ENCODE data around the gene RELT.
A peak's percentile ranks its signal among the peaks of the same experiment; 100 is the strongest.

The RELT gene

GRCh38 chr11:73348838-73349237, 27.4 kb upstream of the RELT start:
- H3K9me3 ChIP-seq (ENCODE audit: insufficient read depth, low read length) = no peaks in the 10 kb centered on the region
- no peaks in the 10 kb centered on the region for H3K27me3 ChIP-seq (ENCODE audit: low read length)
- no peaks in the 10 kb centered on the region for H3F3A ChIP-seq (ENCODE audit: insufficient read depth)
- H3K36me3 ChIP-seq (ENCODE audit: low read length) = no peaks in the 10 kb centered on the region
- H3K9me2 ChIP-seq (replicated peaks; ENCODE audit: insufficient read depth, low read length) = no peaks in the 10 kb centered on the region
- H3K27ac ChIP-seq (ENCODE audit: low read depth, low read length) = no peak overlapping the region
- H3K4me2 ChIP-seq (ENCODE audit: low read depth, low read length, poor library complexity, severe bottlenecking) = no peak overlapping the region
- H4K20me1 ChIP-seq (ENCODE audit: low read depth, low read length) = no peaks in the 10 kb centered on the region
- no peak for TF ChIP-seq EZH2phosphoT487 (conservative IDR thresholded peaks at IDR 0.05; ENCODE audit: low read length)
- TF ChIP-seq CTCF (IDR thresholded peaks at IDR 0.05; ENCODE audit: insufficient read depth, low read length, poor library complexity, severe bottlenecking) = no peak
- H3K4me3 ChIP-seq (ENCODE audit: insufficient read depth, low read length, poor library complexity, severe bottlenecking) = no peak overlapping the region
- no peak overlapping the region for H3K9ac ChIP-seq (ENCODE audit: low read length)
- no peaks in the 10 kb centered on the region for H3K79me2 ChIP-seq (ENCODE audit: insufficient read depth, low read length)
- H2AFZ ChIP-seq (ENCODE audit: low read depth, low read length, severe bottlenecking) = no peak overlapping the region

- Histone ChIP-seq H3K27ac (ENCODE audit: low read depth, low read length) (no peak overlapping the region), H3F3A (ENCODE audit: insufficient read depth) (no peaks in the 10 kb centered on the region), H3K9ac (ENCODE audit: low read length) (no peak overlapping the region), H3K4me3 (ENCODE audit: insufficient read depth, low read length, poor library complexity, severe bottlenecking) (no peak overlapping the region), H3K79me2 (ENCODE audit: insufficient read depth, low read length) (no peaks in the 10 kb centered on the region), H3K4me2 (ENCODE audit: low read depth, low read length, poor library complexity, severe bottlenecking) (no peak overlapping the region), H3K9me2 (replicated peaks; ENCODE audit: insufficient read depth, low read length) (no peaks in the 10 kb centered on the region), H4K20me1 (ENCODE audit: low read depth, low read length) (no peaks in the 10 kb centered on the region), H2AFZ (ENCODE audit: low read depth, low read length, severe bottlenecking) (no peak overlapping the region), H3K9me3 (ENCODE audit: insufficient read depth, low read length) (no peaks in the 10 kb centered on the region), H3K36me3 (ENCODE audit: low read length) (no peaks in the 10 kb centered on the region), H3K27me3 (ENCODE audit: low read length) (no peaks in the 10 kb centered on the region)
- no peak for TF ChIP-seq CTCF (IDR thresholded peaks at IDR 0.05; ENCODE audit: insufficient read depth, low read length, poor library complexity, severe bottlenecking)
- no peak for TF ChIP-seq EZH2phosphoT487 (conservative IDR thresholded peaks at IDR 0.05; ENCODE audit: low read length)
Measured at GRCh38 chr11:73349633-73350032, 26.6 kb upstream of the RELT start.

- no peak for TF ChIP-seq EZH2phosphoT487 (conservative IDR thresholded peaks at IDR 0.05; ENCODE audit: low read length)
- peak; percentile 98 for TF ChIP-seq CTCF (IDR thresholded peaks at IDR 0.05; ENCODE audit: insufficient read depth, low read length, poor library complexity, severe bottlenecking)
- Histone ChIP-seq H3K9me3 (ENCODE audit: insufficient read depth, low read length) (no peaks in the 10 kb centered on the region), H3K4me2 (ENCODE audit: low read depth, low read length, poor library complexity, severe bottlenecking) (no peak overlapping the region), H3F3A (ENCODE audit: insufficient read depth) (no peaks in the 10 kb centered on the region), H2AFZ (ENCODE audit: low read depth, low read length, severe bottlenecking) (no peak overlapping the region), H3K27me3 (ENCODE audit: low read length) (no peaks in the 10 kb centered on the region), H4K20me1 (ENCODE audit: low read depth, low read length) (no peaks in the 10 kb centered on the region), H3K79me2 (ENCODE audit: insufficient read depth, low read length) (no peaks in the 10 kb centered on the region), H3K36me3 (ENCODE audit: low read length) (no peaks in the 10 kb centered on the region), H3K9me2 (replicated peaks; ENCODE audit: insufficient read depth, low read length) (no peaks in the 10 kb centered on the region), H3K4me3 (ENCODE audit: insufficient read depth, low read length, poor library complexity, severe bottlenecking) (no peak overlapping the region), H3K9ac (ENCODE audit: low read length) (no peak overlapping the region), H3K27ac (ENCODE audit: low read depth, low read length) (no peak overlapping the region)
Measured at GRCh38 chr11:73350908-73351636, 25.1 kb upstream of the RELT start.
